ENCODE results near the gene PTPRN.
"Not testable (repeated sequence)": the region's sequence is repeated elsewhere in the genome, so short reads cannot be mapped to it uniquely, and the experiment has no call there.

Gene PTPRN

DNA sequence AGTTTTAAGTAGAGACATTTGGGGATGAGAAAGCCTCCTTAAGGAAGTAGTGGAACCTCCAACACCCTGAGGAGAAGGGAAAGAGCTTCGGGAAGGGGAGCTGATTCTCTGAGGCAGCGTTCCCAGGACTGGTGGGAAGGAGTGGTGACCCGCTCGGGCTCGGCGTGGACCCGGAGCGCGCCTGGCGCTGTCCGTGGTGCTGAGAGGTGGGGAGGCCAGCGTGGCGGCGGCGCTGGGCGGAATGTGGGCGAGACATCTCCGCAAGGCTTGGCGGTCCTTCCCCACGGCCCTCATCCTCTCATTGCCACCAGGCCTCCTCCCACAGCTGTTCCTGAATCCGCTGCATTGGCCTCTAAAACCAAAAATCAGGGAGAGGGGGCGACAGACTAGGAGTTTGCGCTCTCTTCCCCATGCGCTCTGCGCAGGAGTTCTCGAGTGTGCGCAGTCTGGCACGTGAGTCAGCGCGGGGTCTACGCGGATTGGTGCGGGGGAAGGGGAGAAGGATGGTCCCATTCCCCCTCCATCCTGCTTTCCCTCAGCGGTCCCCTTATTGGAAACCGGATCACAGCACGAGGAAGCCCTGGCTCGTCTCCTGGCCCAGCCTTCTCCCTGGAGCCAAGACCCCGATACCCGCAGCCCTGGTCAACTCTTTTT lies 22.5 kb upstream of the PTPRN start:
- ChIA-PET POLR2A (no interaction called here), CTCF (interaction anchor here (0.9 to 1.9 kb wide), 7 partner anchors 12 to 54 kb away, joined by 3 to 6 read pairs (median 4); no protein-coding TSS in a partner anchor)
- DNase-seq (ENCODE audit: low read depth, low spot score): no peak
- no peak overlapping the region for H3K4me3 ChIP-seq (ENCODE audit: low read depth, low read length)
- no peak for TF ChIP-seq CTCF (IDR thresholded peaks at IDR 0.05; ENCODE audit: insufficient read depth, low read length, missing control alignments)

GRCh38 chr2:219327719-219328118 lies 18.5 kb upstream of the PTPRN start:
- ChIA-PET CTCF (no interaction called here), POLR2A (no interaction called here)
- no peak overlapping the region for H3K4me3 ChIP-seq (ENCODE audit: low read depth, low read length)
- DNase-seq (ENCODE audit: low read depth, low spot score): no peak
- TF ChIP-seq CTCF (IDR thresholded peaks at IDR 0.05; ENCODE audit: insufficient read depth, low read length, missing control alignments): no peak

- no peak for DNase-seq (ENCODE audit: low read depth, low spot score)
- ChIA-PET POLR2A (no interaction called here), CTCF (no interaction called here)
- no peak overlapping the region for H3K4me3 ChIP-seq (ENCODE audit: low read depth, low read length)
- no peak for TF ChIP-seq CTCF (IDR thresholded peaks at IDR 0.05; ENCODE audit: insufficient read depth, low read length, missing control alignments)
Measured at GRCh38 chr2:219325657-219326315, 16.6 kb upstream of the PTPRN start.

GRCh38 chr2:219325136-219325535 lies 15.9 kb upstream of the PTPRN start:
- no peak for DNase-seq (ENCODE audit: low read depth, low spot score)
- POLR2A ChIA-PET: no interaction called here
- CTCF ChIA-PET: no interaction called here
- no peak overlapping the region for H3K4me3 ChIP-seq (ENCODE audit: low read depth, low read length)
- no peak for TF ChIP-seq CTCF (IDR thresholded peaks at IDR 0.05; ENCODE audit: insufficient read depth, low read length, missing control alignments)

- H3K4me3 ChIP-seq (ENCODE audit: low read depth, low read length): no peak overlapping the region
- no peak for TF ChIP-seq CTCF (IDR thresholded peaks at IDR 0.05; ENCODE audit: insufficient read depth, low read length, missing control alignments)
- DNase-seq (ENCODE audit: low read depth, low spot score): no peak
- ChIA-PET POLR2A (no interaction called here), CTCF (interaction anchor here (1.0 to 3.1 kb wide), 4 partner anchors 13 to 30 kb away, joined by 4 to 15 read pairs (median 4); no protein-coding TSS in a partner anchor)
Measured at GRCh38 chr2:219323434-219323833, 14.2 kb upstream of the PTPRN start.

DNA sequence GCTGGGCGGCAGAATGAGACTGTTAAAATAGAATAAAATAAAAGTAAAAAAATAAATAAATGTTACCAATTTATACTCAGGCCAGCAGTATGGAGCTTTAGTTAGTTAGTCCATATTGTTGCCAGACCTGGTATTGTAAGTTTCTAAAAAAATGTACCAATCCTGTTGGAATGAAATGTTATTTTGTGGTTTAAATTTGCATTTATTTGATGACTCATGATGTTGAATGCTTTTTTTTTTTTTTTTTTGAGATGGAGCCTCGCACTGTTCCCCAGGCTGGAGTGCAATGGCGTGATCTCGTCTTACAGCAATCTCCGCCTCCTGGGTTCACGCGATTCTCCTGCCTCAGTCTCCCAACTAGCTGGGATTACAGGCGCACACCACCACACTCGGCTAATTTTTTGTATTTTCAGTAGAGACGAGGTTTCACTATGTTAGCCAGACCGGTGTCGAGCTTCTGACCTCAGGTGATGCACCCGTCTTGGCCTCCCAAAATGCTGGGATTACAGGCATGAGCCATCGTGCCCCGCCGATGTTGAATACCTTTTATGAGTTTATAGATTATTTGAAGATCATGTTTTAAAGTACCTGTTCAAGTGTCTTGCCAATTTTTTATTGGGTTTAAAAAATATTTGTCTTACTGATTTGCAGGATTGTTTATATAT lies 5.7 kb upstream of the PTPRN start:
- H3K4me3 ChIP-seq (ENCODE audit: low read depth, low read length): no peak overlapping the region
- ChIA-PET CTCF (interaction anchor here (1.3 to 7.9 kb wide), 4 partner anchors 15 to 155 kb away, joined by 5 to 61 read pairs (median 16); partner anchors contain the start of gene NHEJ1), POLR2A (no interaction called here)
- no peak for TF ChIP-seq CTCF (IDR thresholded peaks at IDR 0.05; ENCODE audit: insufficient read depth, low read length, missing control alignments)
- DNase-seq (ENCODE audit: low read depth, low spot score): no peak

- POLR2A ChIA-PET; DNase-seq (ENCODE audit: low read depth, low spot score); H3K4me3 ChIP-seq (ENCODE audit: low read depth, low read length): not testable (repeated sequence)
- CTCF ChIA-PET: interaction anchor here (4.3 to 15.2 kb wide), 3 partner anchors 13 to 20 kb away, joined by 26 to 145 read pairs (median 61); no protein-coding TSS in a partner anchor
Measured at GRCh38 chr2:219312683-219313263, 3.6 kb upstream of the PTPRN start.

Data from AG04449 (cell line).